ENCODE data around the gene CYP2E1.

- no peak for TF ChIP-seq POLR2A (IDR thresholded peaks at IDR 0.05; ENCODE audit: extremely low read depth, insufficient read length)
- TF ChIP-seq CTCF (IDR thresholded peaks at IDR 0.05; ENCODE audit: low read depth, low read length), result no peak
Observed at GRCh38 chr10:133515471-133515870, 11.7 kb upstream of the CYP2E1 start.
